Gastroesophageal sphincter (tissue), 3 donors: ENCODE data around the gene BCL2.

Experiments used
- CTCF ChIP-seq, 4 experiments: fragments of 200-600 bp in 2 of 4; fragments of 450-650 bp in 2 of 4; sonication (generic) in 1 of 4; IDR thresholded peaks; one replicate each; pipeline ENCODE4 v1.5.1; 2017 to 2019; ENCODE audit warnings: antibody characterized with exemption in 4 of 4, mild to moderate bottlenecking in 2 of 4, moderate library complexity in 2 of 4
- POLR2A ChIP-seq, 2 donors: fragments of 450-650 bp; IDR thresholded peaks; one replicate each; pipeline ENCODE4 v1.6.1; 2017; ENCODE audit warnings: antibody characterized with exemption in 2 of 2, mild to moderate bottlenecking in 2 of 2, moderate library complexity in 1 of 2
- POLR2AphosphoS5 ChIP-seq: sonication (generic); formaldehyde crosslinking; IDR thresholded peaks from one replicate; pipeline ENCODE4 v1.6.1; 2017; ENCODE audit warnings: antibody characterized with exemption

GRCh38 chr18:63207835-63208234 lies 111.7 kb downstream of the BCL2 start:
- TF ChIP-seq CTCF (IDR thresholded peaks at IDR 0.05) (no peak), POLR2A (IDR thresholded peaks at IDR 0.05) (no peak), POLR2AphosphoS5 (no peak)
